Measurements from ENCODE around the gene KRTAP12-3. TPM values are rescaled to one million over a fixed set of nuclear protein-coding genes. Genes with fewer than 3 reads are reported as not detected.

Gene KRTAP12-3
- total RNA-seq, 2 donors from 2014 or later = not detected

GRCh38 chr21:44612669-44613229 lies 45.0 kb upstream of the KRTAP12-3 start:
- Histone ChIP-seq H3K4me3 (no peak overlapping the region), H3K27ac (no peak overlapping the region), H3K4me1 (replicated peaks) (no peaks in the 10 kb centered on the region), H3K27me3 (replicated peaks; ENCODE audit: insufficient read depth) (no peaks in the 10 kb centered on the region), H3K9me3 (no peaks in the 10 kb centered on the region), H3K36me3 (no peaks in the 10 kb centered on the region)
- WGBS = 80% methylated on average over 13 of the region's 13 CpGs
- DNase-seq (ENCODE audit: low spot score) = no peak
- no peak for TF ChIP-seq POLR2AphosphoS5 (IDR thresholded peaks at IDR 0.05)
- TF ChIP-seq POLR2A (IDR thresholded peaks at IDR 0.05) = no peak
- TF ChIP-seq CTCF (IDR thresholded peaks at IDR 0.05) = no peak
- intact Hi-C loops (cut with DNase I) = no loop called here

GRCh38 chr21:44613386-44614155 lies 44.2 kb upstream of the KRTAP12-3 start:
- DNase-seq (ENCODE audit: low spot score) = no peak
- WGBS = 88% methylated on average over 26 of the region's 26 CpGs
- no peak overlapping the region for H3K27ac ChIP-seq

GRCh38 chr21:44614161-44614631 lies 43.5 kb upstream of the KRTAP12-3 start:
- Histone ChIP-seq H3K27me3 (replicated peaks; ENCODE audit: insufficient read depth) (no peaks in the 10 kb centered on the region), H3K36me3 (no peaks in the 10 kb centered on the region), H3K27ac (no peak overlapping the region), H3K4me1 (replicated peaks) (no peaks in the 10 kb centered on the region), H3K9me3 (no peaks in the 10 kb centered on the region), H3K4me3 (no peak overlapping the region)
- TF ChIP-seq POLR2A (IDR thresholded peaks at IDR 0.05) (no peak), CTCF (IDR thresholded peaks at IDR 0.05) (no peak), POLR2AphosphoS5 (IDR thresholded peaks at IDR 0.05) (no peak)
- 88% methylated on average over 20 of the region's 20 CpGs for WGBS
- DNase-seq (ENCODE audit: low spot score) = no peak
- intact Hi-C loops (cut with DNase I) = no loop called here

More at GRCh38 chr21:44613386-44614155, 44.2 kb upstream of the KRTAP12-3 start:
- Histone ChIP-seq H3K4me1 (replicated peaks) (no peaks in the 10 kb centered on the region), H3K27me3 (replicated peaks; ENCODE audit: insufficient read depth) (no peaks in the 10 kb centered on the region), H3K9me3 (no peaks in the 10 kb centered on the region), H3K36me3 (no peaks in the 10 kb centered on the region), H3K4me3 (no peak overlapping the region)
- intact Hi-C loops (cut with DNase I) = no loop called here
- TF ChIP-seq POLR2A (IDR thresholded peaks at IDR 0.05) (no peak), POLR2AphosphoS5 (IDR thresholded peaks at IDR 0.05) (no peak), CTCF (IDR thresholded peaks at IDR 0.05) (no peak)

- no peak for TF ChIP-seq POLR2AphosphoS5 (IDR thresholded peaks at IDR 0.05)
- no peak for TF ChIP-seq CTCF (IDR thresholded peaks at IDR 0.05)
- TF ChIP-seq POLR2A (IDR thresholded peaks at IDR 0.05) = no peak
- Histone ChIP-seq H3K4me3 (no peak overlapping the region), H3K27me3 (replicated peaks; ENCODE audit: insufficient read depth) (no peaks in the 10 kb centered on the region), H3K9me3 (no peaks in the 10 kb centered on the region), H3K36me3 (no peaks in the 10 kb centered on the region), H3K27ac (no peak overlapping the region), H3K4me1 (replicated peaks) (no peaks in the 10 kb centered on the region)
- intact Hi-C loops (cut with DNase I) = no loop called here
- DNase-seq (ENCODE audit: low spot score) = no peak
- WGBS = 87% methylated on average over 28 of the region's 28 CpGs
These were observed 42.8 kb upstream of the KRTAP12-3 start for GRCh38 chr21:44614961-44615391.
